H1 (cell line): ENCODE results near the gene SYF2. TPM values are rescaled to one million over a fixed set of nuclear protein-coding genes. Genes with fewer than 3 reads are reported as not detected.

Experiments
- CTCF ChIA-PET: fragments of 300-600 bp; sonication (Branson Sonifier 250); formaldehyde crosslinking; loops from one replicate; lab custom pipeline; 2021; ENCODE audit not compliant: partially characterized antibody; lab: Charles Lee
- POLR2A ChIA-PET: fragments of 300-600 bp; sonication (Branson Sonifier 250); formaldehyde crosslinking; loops from one replicate; lab custom pipeline; 2021; ENCODE audit warnings: inconsistent platforms; ENCODE audit not compliant: partially characterized antibody; lab: Charles Lee
- DNase-seq, 2 experiments: peaks; one replicate each; pipeline versions ENCODE4 v3.0.0 to v3.0.0-alpha.2; 2010 to 2022; ENCODE audit warnings: low spot score in 2 of 2, low read depth in 1 of 2, mixed read lengths in 1 of 2
- FAIRE-seq: peaks from 2 replicates; lab custom pipeline; 2011; peaks lifted over from hg19 to GRCh38; lab: Jason Lieb, UNC
- H2AFZ ChIP-seq: 2 replicates; pipeline ENCODE4 v1.8.1; 2012; ENCODE audit warnings: low read length, inconsistent platforms
- H2AK5ac ChIP-seq: 2 replicates; pipeline ENCODE4 v1.6.1; 2013; ENCODE audit warnings: low read depth, low read length
- H2BK120ac ChIP-seq: replicated peaks from 2 replicates; pipeline ENCODE3; 2013; ENCODE audit warnings: low read depth, low read length, inconsistent platforms
- H2BK12ac ChIP-seq: 2 replicates; pipeline ENCODE4 v1.6.1; 2013; ENCODE audit warnings: low read depth, low read length
- H2BK15ac ChIP-seq: 2 replicates; pipeline ENCODE4 v1.6.1; 2013; ENCODE audit warnings: low read length
- H2BK20ac ChIP-seq: 2 replicates; pipeline ENCODE4 v1.6.1; 2013; ENCODE audit warnings: low read length
- H2BK5ac ChIP-seq: 2 replicates; pipeline ENCODE4 v1.6.1; 2013; ENCODE audit warnings: low read depth, low read length
- H3K14ac ChIP-seq: 2 replicates; pipeline ENCODE4 v1.6.1; 2013; ENCODE audit warnings: inconsistent platforms; ENCODE audit not compliant: insufficient read length
- H3K18ac ChIP-seq: 2 replicates; pipeline ENCODE4 v1.6.1; 2013; ENCODE audit warnings: low read length; ENCODE audit errors: extremely low read depth
- H3K23ac ChIP-seq: 2 replicates; pipeline ENCODE4 v1.6.1; 2013; ENCODE audit warnings: inconsistent platforms; ENCODE audit not compliant: insufficient read length
- H3K23me2 ChIP-seq: 2 replicates; pipeline ENCODE4 v1.6.1; 2013; ENCODE audit warnings: low read depth, low read length
- H3K27ac ChIP-seq: 2 replicates; pipeline ENCODE4 v1.6.1; 2011; ENCODE audit warnings: low read depth, low read length, inconsistent platforms
- H3K27me3 ChIP-seq, 4 experiments: replicated peaks in 1 of 4; 1 replicate in 1 of 4; 2 replicates in 3 of 4; pipeline versions ENCODE4 v1.6.1 to v1.8.1; 2011 to 2013; ENCODE audit warnings: low read length in 3 of 4, mild to moderate bottlenecking in 3 of 4, inconsistent platforms in 2 of 4, mixed read lengths in 2 of 4, moderate library complexity in 1 of 4; ENCODE audit not compliant: control insufficient read depth in 3 of 4, insufficient read depth in 3 of 4; ENCODE audit errors: extremely low read depth in 1 of 4
- H3K36me3 ChIP-seq, 4 experiments: 2 replicates each; pipeline versions ENCODE4 v1.6.1 to v1.8.1; 2011 to 2013; ENCODE audit warnings: mild to moderate bottlenecking in 4 of 4, low read length in 3 of 4, moderate library complexity in 2 of 4, control low read depth in 1 of 4, inconsistent platforms in 1 of 4; ENCODE audit not compliant: insufficient read depth in 4 of 4, control insufficient read depth in 2 of 4
- H3K4ac ChIP-seq: replicated peaks from 2 replicates; pipeline ENCODE3; 2013; ENCODE audit warnings: low read length, low read depth, mixed read lengths, inconsistent platforms; ENCODE audit not compliant: insufficient read length
- H3K4me1 ChIP-seq, 4 experiments: replicated peaks in 1 of 4; 1 replicate in 1 of 4; 2 replicates in 3 of 4; pipeline versions ENCODE4 v1.6.1 to v1.8.1; 2011 to 2013; ENCODE audit warnings: low read length in 3 of 4, inconsistent platforms in 2 of 4, mixed read lengths in 1 of 4; ENCODE audit not compliant: insufficient read depth in 4 of 4, control insufficient read depth in 3 of 4
- H3K4me2 ChIP-seq, 2 experiments: 2 replicates each; pipeline versions ENCODE4 v1.6.1 to v1.8.1; 2011 to 2013; ENCODE audit warnings: low read depth in 2 of 2, low read length in 2 of 2, control low read depth in 1 of 2, inconsistent platforms in 1 of 2, mild to moderate bottlenecking in 1 of 2; ENCODE audit not compliant: insufficient read depth in 1 of 2
- H3K4me3 ChIP-seq, 4 experiments: fragments of 200-600, 300-600 bp in 1 of 4; sonication (generic), shearing (Covaris generic), sonication (Bioruptor Twin) in 1 of 4; 2 replicates each; pipeline versions ENCODE4 v1.5.1 to v1.8.1; 2011 to 2016; ENCODE audit warnings: low read length in 4 of 4, low read depth in 3 of 4, control low read depth in 2 of 4, inconsistent platforms in 2 of 4, mild to moderate bottlenecking in 2 of 4, mixed read lengths in 1 of 4, moderate library complexity in 1 of 4; ENCODE audit not compliant: insufficient read depth in 2 of 4; ENCODE audit errors: extremely low read depth in 1 of 4
- H3K56ac ChIP-seq: replicated peaks from 2 replicates; pipeline ENCODE3; 2013; ENCODE audit warnings: low read depth, mild to moderate bottlenecking, mixed read lengths, low read length, inconsistent platforms; ENCODE audit not compliant: insufficient read length
- H3K79me1 ChIP-seq: 2 replicates; pipeline ENCODE4 v1.6.1; 2013; ENCODE audit warnings: low read depth, low read length, control low read depth
- H3K79me2 ChIP-seq, 2 experiments: 2 replicates each; pipeline versions ENCODE4 v1.6.1 to v1.8.1; 2012 to 2013; ENCODE audit warnings: low read length in 2 of 2, mild to moderate bottlenecking in 2 of 2, inconsistent platforms in 1 of 2; ENCODE audit not compliant: insufficient read depth in 2 of 2, control insufficient read depth in 1 of 2
- H3K9ac ChIP-seq, 4 experiments: replicated peaks in 1 of 4; 1 replicate in 1 of 4; 2 replicates in 3 of 4; pipeline versions ENCODE4 v1.6.1 to v1.8.1; 2011 to 2013; ENCODE audit warnings: low read depth in 3 of 4, low read length in 3 of 4, control low read depth in 2 of 4, mild to moderate bottlenecking in 2 of 4, moderate library complexity in 2 of 4, inconsistent platforms in 1 of 4; ENCODE audit errors: extremely low read depth in 1 of 4
- H3K9me3 ChIP-seq, 2 experiments: 2 replicates each; pipeline versions ENCODE4 v1.6.1 to v1.8.1; 2012 to 2013; ENCODE audit warnings: mild to moderate bottlenecking in 2 of 2, moderate library complexity in 2 of 2, control low read depth in 1 of 2, inconsistent platforms in 1 of 2, low read depth in 1 of 2, low read length in 1 of 2, mixed read lengths in 1 of 2; ENCODE audit not compliant: insufficient read depth in 2 of 2
- H4K20me1 ChIP-seq, 2 experiments: replicated peaks in 1 of 2; 2 replicates each; pipeline versions ENCODE3 to v1.8.1; 2011 to 2013; ENCODE audit warnings: inconsistent platforms in 2 of 2, low read length in 2 of 2, mild to moderate bottlenecking in 1 of 2; ENCODE audit not compliant: insufficient read depth in 2 of 2, control insufficient read depth in 1 of 2
- H4K5ac ChIP-seq: 2 replicates; pipeline ENCODE4 v1.6.1; 2013; ENCODE audit warnings: low read length, low read depth, mixed read lengths, inconsistent platforms; ENCODE audit not compliant: insufficient read length
- H4K8ac ChIP-seq: 2 replicates; pipeline ENCODE4 v1.8.0; 2013; ENCODE audit warnings: mild to moderate bottlenecking, moderate library complexity, low read length, inconsistent platforms; ENCODE audit not compliant: insufficient read depth; ENCODE audit errors: extremely low read depth
- H4K91ac ChIP-seq: replicated peaks from 2 replicates; pipeline ENCODE3; 2013; ENCODE audit warnings: low read length, mixed read lengths, inconsistent platforms; ENCODE audit not compliant: insufficient read length
- RAD21 ChIP-seq, 2 experiments: IDR thresholded peaks in 1 of 2; conservative IDR thresholded peaks in 1 of 2; 2 replicates each; pipeline ENCODE4 v1.6.1; 2011; ENCODE audit warnings: low read depth in 2 of 2, low read length in 2 of 2, improper control_type of control experiment in 1 of 2, inconsistent platforms in 1 of 2, mild to moderate bottlenecking in 1 of 2, moderate library complexity in 1 of 2
- SP1 ChIP-seq: IDR thresholded peaks from 2 replicates; pipeline ENCODE4 v1.6.1; 2011; ENCODE audit warnings: low read depth, low read length
- WGBS, 2 experiments: shearing (Covaris generic) in 1 of 2; methylation state at CpG; one replicate each; pipeline versions ENCODE4 v1.1.6 to v1.1.7; 2013 to 2015; ENCODE audit warnings: low lambda C conversion rate in 2 of 2, mixed read lengths in 2 of 2, inconsistent platforms in 1 of 2, low coverage in 1 of 2, missing lambda C conversion rate in 1 of 2; ENCODE audit not compliant: insufficient replicate concordance in 2 of 2, insufficient coverage in 1 of 2, insufficient read length in 1 of 2; ENCODE audit errors: extremely low coverage in 1 of 2, missing lambda C conversion rate in 1 of 2; 5-methylcytosine and 5-hydroxymethylcytosine counted together
- polyA plus RNA-seq, 7 experiments: library from polyadenylated mRNA; depleted of rRNA in 3 of 7; stranded (reverse) in 5 of 7; unstranded in 2 of 7; fragments of >200 nt in 5 of 7; fragments of 200-250 nt in 2 of 7; gene quantifications; 1 replicate in 5 of 7; 2 replicates in 1 of 7; 4 replicates in 1 of 7; pipeline versions ENCODE4 v1.2.1 to v1.2.3, GENCODE V29; 2011 to 2013; ENCODE audit warnings: missing spikeins in 2 of 7, mixed read lengths in 2 of 7
- total RNA-seq: library from RNA; stranded (reverse); fragmentation: NEBNext Ultra II Directional; extraction: Animal tissue kit (Norgen Biotek cat#: 25700); gene quantifications from 2 replicates; pipeline ENCODE4 v1.2.1, GENCODE V29; 2021

SYF2 gene
- total and polyA plus RNA-seq, 2 of the 8 experiments (the other 6 are each of a cell fraction or from before 2014, with no cell fraction given), result 7.5 to 33.0 TPM

GRCh38 chr1:25216123-25216522, 16.2 kb downstream of the SYF2 start:
- Histone ChIP-seq H3K9me3 (no peaks in the 10 kb centered on the region), H3K27me3 (no peaks in the 10 kb centered on the region), H3K14ac (no peak overlapping the region), H3K27ac (no peak overlapping the region), H2BK15ac (no peak overlapping the region), H3K18ac (no peak overlapping the region), H3K4me3 (no peak overlapping the region), H3K4me1 (no peaks in the 10 kb centered on the region), H2AFZ (no peak overlapping the region), H4K5ac (no peak overlapping the region), H3K4ac (no peak overlapping the region), H3K23me2 (no peaks in the 10 kb centered on the region), H3K79me2 (no peaks in the 10 kb centered on the region), H3K9ac (no peak overlapping the region), H4K20me1 (no peaks in the 10 kb centered on the region), H3K79me1 (no peaks in the 10 kb centered on the region), H3K56ac (no peak overlapping the region), H3K23ac (no peak overlapping the region), H2BK5ac (no peak overlapping the region), H2BK12ac (no peak overlapping the region), H2BK20ac (no peak overlapping the region), H3K4me2 (no peak overlapping the region), H2BK120ac (no peak overlapping the region), H2AK5ac (no peak overlapping the region), H4K8ac (no peak overlapping the region), H3K36me3 (no peaks in the 10 kb centered on the region), H4K91ac (no peak overlapping the region)
- TF ChIP-seq SP1 (no peak), RAD21 (IDR thresholded peaks at IDR 0.05 in 1 of 2, conservative IDR thresholded peaks at IDR 0.05 in 1 of 2; ENCODE audit: low read depth in 2 of 2, low read length in 2 of 2) (no peak)
- ChIA-PET CTCF (interaction anchor here (0.6 to 1.3 kb wide), 3 partner anchors 11 to 363 kb away, joined by 3 to 12 read pairs (median 3); no protein-coding TSS in a partner anchor), POLR2A (interaction anchor here (2.4 to 3.2 kb wide), 2 partner anchors 13 to 16 kb away, joined by 10 to 11 read pairs; partner anchors contain the start of gene SYF2)
- DNase-seq (no peak), FAIRE-seq (no peak)
- WGBS, 2 experiments, result 88% methylated on average over 4 of the region's 4 CpGs; no CpG with 5 or more reads in 1 of the 2 experiments
